ENCODE results near the gene PLD6. TPM values are rescaled to one million over a fixed set of nuclear protein-coding genes. Genes with fewer than 3 reads are reported as not detected.
"Not testable (repeated sequence)": the region's sequence is repeated elsewhere in the genome, so short reads cannot be mapped to it uniquely, and the experiment has no call there.

The PLD6 gene
- polyA plus RNA-seq, 1 donor: 4.5 TPM

DNA sequence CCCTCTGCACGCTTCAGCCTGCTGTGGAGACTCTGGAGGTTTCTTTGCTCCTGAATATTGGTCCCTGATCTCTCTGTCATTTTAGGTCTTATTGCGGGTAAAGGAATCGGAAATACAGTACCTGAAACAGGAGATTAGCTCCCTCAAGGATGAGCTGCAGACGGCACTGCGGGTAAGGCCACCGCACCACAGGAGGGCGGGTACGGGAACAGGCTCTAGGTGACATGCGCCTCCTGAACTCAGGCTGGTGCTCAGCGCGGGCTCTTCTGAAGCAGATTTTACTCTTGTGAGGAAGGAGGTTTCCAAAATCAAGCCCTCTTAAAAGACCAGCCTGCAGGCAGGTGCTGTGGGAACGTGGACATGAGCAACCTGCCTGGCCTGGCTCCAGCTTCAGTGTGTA is 29.8 kb downstream of the PLD6 start:
- no peak for DNase-seq

DNA sequence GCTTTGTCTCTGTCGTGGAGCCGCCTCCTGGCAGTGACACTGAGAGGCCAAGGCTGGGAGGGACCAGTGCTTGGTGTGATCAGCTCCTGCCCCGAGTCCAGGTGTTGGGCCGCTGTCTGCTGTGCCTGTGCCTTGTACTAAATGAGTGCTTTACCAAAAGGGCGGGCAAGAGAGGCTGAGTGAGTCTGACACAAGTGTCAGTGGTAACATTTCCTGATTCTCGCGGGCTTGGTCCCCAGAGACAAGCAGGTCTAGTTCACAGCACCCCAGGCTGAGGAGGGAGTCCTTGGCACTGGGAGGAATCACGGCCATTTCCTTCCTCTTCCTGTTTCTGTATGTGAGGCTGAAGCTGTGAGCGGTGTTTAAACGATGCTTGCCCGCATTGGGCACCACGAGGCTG is 30.2 kb downstream of the PLD6 start:
- DNase-seq: no peak

DNA sequence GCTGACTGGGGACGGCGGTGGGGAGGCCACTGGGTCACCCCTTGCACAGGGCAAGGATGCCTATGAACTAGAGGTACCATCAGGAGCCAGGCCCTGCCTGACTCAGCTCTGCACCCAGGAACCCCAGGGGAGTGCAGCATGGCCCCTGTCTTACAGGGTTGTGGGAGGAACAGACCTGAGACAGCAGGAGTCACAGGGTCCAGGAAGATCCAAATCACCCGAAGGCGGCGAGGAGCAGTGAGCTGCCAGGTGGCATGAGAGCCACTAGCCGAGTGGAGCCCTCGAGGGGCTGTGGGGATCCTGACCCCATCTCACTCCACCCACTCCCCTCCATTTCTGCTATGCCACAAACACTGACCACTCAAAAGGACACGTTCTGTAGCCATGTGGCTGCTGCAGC is 30.8 kb downstream of the PLD6 start:
- DNase-seq: no peak

DNA sequence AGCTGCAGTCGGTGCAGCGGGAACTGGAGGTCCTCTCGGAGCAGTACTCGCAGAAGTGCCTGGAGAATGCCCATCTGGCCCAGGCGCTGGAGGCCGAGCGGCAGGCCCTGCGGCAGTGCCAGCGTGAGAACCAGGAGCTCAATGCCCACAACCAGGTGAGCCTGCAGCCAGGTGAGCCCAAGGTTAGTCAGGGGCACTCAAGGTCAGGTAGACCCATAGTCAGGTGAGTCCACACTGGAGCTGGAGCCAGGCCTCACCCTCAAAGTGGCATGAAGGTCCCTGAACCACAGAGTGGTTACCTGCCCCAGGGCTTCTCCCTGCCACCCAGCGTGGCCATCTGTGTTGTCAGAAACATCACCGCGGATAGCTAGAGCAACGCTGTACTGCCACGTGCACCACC is 32.2 kb downstream of the PLD6 start:
- DNase-seq: no peak

DNA sequence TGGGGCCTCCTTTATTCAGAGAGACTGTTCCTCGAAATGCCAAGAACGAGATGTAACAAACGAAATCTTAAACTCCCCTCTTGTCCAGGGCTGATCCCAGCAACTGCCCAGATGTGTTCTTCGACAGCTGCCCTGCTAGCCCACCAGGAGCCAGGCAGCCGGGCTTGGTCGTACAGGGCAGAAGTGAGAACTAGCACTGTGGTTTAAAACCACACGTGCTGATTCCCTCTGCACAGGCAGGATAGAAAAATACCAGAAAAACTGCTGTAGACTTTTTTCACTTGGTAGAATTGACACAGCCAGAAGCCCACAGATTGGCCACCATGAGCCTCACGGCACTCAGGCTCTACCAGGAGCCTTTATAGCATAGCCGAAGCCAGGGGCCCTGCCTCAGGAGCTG is 33.1 kb downstream of the PLD6 start:
- DNase-seq: no peak

DNA sequence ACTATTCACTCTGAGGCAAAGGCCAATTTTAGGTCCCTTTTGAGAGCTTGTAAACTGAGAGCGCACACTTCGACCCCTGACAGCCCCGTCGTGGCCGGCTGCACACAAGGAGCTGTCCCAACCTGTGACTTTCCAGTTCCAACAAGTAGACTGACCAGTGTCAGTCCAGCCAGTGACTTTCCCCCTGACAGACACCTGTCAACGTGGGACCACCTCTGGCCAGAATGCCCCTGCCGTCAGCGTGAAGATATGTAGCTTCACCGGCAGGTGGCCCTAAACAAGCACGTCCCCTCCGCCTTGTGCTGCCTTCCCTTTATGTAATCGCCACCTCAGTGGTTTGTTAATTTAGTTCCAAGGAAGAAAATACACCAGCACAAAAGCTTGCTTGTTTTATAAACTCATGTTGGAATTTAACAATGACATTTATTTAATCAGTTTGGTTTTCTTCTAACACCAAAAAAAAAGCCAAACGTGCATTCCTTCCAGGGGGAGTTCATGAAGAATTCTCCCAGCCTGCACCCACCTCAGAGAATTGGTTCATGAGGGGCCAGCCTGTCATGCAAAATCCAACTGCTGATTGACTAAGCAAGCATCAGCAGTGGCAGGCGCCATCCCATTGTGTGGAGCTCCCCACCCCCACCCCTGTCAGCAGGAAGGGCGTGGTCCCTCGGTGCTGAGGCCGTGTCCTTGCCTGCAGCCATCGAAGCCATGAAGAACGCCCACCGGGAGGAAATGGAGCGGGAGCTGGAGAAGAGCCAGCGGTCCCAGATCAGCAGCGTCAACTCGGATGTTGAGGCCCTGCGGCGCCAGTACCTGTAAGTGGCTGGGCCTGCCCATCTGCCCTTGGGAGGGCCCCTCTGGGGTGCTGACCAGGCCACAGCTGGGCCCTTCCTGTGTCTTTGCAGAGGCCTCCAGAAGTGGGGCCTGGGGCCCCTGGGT is 33.9 kb downstream of the PLD6 start:
- no peak for DNase-seq

DNA sequence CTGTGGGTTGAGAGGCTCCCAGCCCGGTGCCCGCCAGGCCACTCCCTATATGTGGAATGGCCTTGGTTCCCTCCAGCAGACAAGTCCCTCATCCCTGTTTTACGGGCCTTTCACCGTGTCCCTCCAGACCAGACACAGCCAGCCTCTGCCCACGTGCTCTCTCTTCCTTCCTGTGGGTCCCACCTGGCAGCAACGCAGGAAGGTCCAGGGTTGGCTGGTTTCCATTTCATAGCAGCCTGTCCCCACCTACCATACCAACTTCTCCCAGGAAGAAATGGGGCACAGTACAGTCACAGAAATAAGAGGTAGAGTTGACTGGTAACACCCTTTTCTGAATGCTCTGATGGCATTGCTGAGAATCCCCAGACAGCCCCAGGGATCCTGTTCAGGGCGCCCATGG is 34.9 kb downstream of the PLD6 start:
- no peak for DNase-seq

DNA sequence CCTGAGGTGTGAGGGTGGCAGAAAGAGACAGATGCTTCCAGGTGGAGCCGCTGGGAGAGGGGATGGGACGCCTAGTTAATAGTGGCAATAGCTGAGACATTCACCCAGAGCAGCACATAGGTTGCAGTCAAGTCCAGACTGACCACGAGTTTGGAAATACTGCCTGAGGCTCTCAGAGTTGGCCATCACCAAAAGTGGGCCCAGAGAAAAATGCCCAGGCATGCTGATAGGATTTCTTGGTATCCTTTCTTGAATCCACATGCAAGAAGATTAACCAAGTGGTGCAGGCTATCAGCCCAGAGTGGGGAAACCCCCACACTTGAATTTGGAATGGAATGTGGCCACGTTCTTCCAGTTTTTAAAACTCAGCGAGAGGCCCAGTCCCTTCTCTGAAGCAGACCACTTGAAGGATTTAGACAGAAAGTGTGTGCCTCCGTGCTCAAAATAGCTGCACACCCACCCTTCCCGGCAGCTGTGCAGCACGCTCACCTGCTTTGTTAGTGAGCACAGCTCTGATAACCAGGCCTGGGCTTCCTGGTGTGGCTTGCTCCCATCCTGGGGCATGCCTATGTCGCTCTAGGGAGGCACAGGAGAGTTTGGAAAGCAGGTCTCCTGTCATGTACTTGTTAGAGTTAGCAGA is 35.7 kb downstream of the PLD6 start:
- no peak for DNase-seq

DNA sequence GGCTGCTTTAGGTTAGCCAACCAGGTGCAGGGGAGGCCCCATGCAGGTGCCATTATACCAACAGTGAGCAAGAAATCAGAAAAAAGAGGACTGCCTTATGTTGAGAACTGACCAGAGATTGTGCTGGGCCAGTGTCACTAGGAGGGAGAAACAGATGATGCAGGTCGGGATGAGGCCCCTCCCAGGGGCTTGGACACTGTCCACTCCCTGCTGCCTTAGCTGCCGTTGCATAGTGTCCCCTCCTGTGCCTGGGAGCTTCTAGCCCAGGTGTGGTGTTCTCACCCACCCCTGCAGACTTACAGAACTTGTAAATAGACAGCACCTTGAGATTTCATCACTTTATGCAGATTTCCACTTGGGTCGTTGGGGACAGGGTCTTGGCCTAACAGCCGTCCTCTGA is 36.7 kb downstream of the PLD6 start:
- no peak for DNase-seq

DNA sequence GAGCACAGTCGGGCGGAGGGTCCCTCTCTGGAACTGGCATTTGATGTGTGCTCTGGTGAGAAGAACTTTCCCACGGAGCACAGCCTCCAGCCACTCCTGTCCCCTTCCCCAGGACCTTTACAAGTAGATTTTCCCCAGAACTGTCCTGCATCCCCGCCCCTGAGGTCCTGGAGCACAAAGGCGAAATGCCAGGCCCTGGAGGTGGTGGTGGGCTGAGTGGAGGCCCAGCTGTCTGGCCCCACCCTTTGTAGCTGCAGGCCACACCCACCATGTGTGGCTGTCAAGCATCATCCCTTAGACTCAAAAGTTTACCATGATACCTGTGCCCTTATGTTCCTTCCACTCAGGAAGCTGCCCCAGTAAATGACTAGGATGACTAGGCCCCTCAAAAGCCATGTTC is 37.7 kb downstream of the PLD6 start:
- DNase-seq: no peak

DNA sequence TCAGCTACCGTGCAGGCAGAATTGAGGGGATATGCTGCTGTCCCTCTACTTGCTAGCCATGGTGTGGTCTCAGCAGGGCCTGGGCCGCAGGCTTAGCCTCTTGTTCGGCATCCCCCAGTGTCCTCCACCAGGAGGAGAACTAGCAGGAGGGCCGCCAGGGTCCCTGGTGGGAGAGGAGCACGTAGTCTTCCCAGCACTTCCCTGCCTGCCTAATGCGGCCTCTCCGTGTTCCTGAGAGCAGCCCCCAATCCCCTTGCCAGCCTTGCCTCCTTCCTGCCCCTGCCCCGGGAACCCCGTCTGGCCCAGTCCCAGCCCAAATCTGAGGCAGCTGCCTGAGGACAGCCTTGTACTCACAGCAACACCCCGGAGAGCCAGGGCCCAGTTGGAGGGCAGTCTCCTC is 38.1 kb downstream of the PLD6 start:
- no peak for DNase-seq

DNA sequence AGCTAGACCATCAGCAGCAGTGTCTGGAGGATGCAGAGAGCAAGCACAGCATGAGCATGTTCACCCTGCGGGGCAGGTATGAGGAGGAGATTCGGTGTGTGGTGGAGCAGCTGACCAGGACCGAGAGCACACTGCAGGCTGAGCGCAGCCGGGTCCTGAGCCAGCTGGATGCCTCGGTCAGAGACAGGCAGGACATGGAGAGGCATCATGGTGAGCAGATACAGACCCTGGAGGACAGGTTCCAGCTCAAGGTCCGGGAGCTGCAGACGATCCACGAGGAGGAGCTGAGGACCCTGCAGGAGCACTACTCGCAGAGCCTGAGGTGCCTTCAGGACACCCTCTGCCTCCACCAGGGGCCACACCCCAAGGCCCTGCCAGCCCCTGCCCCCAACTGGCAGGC is 38.8 kb downstream of the PLD6 start:
- no peak for DNase-seq

DNA sequence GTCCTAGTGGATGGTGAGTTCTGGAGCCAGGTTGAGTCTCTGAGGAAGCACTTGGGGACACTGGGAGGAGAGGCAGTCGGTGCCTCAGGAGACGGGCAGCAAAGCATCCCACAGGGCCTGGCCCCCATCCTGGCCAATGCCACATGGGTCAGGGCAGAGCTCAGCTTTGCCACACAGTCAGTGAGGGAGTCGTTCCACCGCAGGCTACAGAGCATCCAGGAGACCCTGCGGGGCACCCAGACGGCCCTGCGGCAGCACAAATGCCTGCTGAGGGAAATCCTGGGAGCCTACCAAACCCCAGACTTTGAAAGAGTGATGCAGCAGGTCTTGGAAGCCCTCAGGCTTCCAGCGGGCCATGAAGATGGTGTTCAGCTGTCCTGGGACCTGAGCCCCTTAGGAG is 39.7 kb downstream of the PLD6 start:
- DNase-seq: no peak

DNA sequence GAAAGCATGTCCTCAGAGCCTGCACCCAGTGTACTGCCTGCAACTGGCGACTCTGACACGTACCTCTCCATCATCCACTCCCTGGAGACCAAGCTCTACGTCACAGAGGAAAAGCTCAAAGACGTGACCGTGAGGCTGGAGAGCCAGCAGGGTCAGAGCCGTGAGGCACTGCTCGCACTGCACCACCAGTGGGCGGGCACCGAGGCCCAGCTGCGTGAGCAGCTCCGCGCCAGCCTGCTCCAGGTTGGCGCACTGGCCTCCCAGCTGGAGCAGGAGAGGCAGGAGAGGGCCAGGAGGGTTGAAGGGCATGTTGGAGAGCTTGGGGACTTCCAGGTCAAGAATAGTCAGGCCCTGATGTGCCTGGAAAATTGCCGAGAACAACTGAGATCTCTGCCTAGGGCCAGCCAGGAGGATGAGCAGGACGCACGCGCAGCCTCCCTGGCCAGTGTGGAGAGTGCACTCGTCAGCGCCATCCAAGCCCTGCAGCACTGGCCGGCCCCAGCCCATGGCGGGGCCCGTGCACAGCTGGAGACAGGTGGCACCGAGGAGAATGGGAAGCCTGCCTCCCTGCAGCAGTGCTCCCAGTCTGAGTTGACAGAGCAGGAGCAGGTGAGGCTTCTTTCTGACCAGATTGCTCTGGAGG is 40.3 kb downstream of the PLD6 start:
- DNase-seq: no peak

DNA sequence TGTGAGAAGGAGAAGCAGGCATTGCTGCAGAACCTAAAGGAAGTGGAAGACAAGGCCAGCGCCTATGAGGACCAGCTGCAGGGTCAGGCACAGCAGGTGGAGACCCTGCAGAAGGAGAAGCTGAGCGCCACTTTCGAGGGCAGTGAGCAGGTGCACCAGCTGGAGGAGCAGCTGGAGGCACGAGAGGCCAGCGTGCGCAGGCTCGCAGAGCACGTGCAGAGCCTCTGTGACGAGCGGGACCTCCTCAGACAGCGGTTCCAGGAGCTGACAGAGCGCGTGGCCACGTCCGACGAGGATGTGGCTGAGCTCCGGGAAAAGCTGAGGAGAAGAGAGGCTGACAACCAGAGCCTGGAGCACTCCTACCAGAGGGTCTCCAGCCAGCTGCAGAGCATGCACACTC is 41.5 kb downstream of the PLD6 start:
- DNase-seq: no peak

DNA sequence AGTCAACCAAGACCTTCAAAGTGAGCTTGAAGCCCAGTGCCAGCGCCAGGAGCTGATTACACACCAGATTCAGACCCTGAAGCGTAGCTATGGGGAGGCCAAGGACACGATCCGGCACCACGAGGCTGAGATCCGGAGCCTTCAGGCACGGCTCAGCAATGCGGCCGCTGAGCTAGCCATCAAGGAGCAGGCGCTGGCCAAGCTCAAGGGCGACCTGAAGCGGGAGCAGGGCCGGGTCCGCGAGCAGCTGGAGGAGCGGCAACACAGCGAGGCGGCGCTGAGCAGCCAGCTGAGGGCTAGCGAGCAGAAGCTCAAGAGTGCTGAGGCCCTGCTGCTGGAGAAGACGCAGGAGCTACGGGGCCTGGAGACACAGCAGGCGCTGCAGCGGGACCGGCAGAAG is 42.0 kb downstream of the PLD6 start:
- DNase-seq: no peak

DNA sequence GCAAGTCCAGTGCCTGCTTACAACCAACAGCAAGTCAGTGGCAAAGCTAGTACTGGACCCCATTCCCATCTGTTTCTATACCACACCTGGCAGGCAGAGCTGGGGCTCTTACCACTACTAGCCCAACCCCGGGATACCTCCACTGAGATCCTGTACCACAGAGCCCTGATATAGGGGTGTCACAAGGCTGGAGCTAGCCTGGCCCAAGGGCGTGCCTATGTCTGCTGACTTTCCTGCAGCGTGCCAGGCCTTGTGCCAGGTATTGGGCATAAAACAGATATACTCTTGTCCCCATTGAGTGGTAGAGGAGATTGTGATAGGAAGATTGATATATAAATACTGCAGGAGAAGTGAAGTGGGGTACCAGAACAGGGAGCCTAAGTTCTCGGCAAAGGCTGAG is 44.4 kb downstream of the PLD6 start:
- no peak for DNase-seq

DNA sequence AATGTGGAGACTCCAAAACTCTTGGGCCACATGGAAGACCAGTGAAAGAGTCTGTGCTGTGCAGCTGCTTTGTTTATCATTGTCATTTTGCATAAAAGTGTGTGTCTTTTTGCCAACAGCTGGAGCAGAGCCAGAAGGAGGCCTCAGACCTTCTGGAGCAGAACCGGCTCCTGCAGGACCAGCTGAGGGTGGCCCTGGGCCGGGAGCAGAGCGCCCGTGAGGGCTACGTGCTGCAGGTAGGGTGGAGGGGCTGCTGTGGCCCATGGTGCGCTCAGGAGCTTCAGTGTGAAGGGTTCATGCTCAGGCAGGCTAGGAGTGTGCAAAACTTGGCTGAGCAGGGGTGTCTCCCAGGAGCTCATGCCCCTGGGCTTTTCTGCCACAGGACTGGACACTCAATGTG is 45.0 kb downstream of the PLD6 start:
- DNase-seq: no peak

DNA sequence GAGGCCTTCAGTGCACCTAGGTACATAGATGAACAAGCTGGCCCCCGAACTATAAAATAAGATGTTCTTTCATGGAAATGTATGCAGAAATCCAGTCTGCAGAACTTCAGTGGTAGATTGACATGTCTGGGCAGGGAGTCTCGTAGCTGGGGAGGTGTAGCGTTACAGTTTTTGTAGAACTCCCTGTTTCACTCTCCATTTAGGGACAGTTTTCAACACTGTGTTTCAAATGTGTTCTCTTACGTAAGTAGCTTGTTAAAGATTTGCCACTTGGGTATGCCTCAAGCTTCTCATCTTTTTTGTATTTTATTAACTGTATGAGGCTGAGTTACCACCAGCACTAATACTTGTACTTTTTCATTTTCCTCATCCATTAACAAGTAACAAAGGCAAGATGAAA is 46.6 kb downstream of the PLD6 start:
- DNase-seq: no peak

DNA sequence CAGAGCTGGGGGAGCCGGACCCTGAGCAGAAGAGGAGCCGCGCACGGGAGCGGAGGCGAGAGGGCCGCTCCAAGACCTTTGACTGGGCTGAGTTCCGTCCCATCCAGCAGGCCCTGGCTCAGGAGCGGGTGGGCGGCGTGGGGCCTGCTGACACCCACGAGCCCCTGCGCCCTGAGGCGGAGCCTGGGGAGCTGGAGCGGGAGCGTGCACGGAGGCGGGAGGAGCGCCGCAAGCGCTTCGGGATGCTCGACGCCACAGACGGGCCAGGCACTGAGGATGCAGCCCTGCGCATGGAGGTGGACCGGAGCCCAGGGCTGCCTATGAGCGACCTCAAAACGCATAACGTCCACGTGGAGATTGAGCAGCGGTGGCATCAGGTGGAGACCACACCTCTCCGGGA is 47.6 kb downstream of the PLD6 start:
- not testable (repeated sequence) for DNase-seq

DNA sequence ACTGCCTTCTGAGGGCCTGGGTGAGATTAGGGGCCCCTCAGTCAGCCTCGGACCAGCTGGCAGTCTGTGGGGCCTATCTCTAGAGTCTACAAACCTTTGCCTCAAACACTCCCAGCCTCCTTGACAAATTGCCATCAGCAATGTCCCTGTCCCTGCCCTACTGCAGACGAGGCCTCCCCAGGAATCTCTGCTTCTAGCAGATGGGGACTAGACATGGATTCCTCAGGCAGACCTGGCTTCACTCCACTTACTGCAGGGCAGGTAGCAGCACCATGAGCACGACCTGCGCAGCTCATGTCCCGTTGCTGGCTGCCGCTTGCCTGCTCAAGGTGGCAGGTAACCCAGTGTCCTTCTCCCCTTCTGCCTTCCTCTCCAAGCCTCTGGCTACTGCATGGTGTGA is 49.1 kb downstream of the PLD6 start:
- no peak for DNase-seq

DNA sequence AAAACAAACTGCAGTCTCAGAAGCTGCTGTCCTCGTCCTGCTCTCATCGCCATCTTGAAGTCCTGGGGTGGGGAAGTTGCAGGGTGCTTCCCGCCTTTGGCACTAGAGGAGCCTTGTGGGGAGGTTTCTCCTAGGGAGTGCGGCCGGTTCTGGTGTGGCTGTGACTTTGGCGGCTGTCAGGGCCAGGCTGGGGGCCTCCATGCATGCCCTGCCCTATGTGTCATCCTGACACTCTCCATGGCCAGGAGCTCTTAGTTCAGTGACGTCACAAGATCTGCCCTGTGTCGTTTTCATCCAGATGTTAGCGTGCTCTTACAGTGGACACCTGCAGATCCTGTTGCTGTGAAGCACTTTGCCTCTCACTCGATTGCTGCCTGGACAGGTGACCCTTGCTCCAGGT is 49.6 kb downstream of the PLD6 start:
- no peak for DNase-seq

DNA sequence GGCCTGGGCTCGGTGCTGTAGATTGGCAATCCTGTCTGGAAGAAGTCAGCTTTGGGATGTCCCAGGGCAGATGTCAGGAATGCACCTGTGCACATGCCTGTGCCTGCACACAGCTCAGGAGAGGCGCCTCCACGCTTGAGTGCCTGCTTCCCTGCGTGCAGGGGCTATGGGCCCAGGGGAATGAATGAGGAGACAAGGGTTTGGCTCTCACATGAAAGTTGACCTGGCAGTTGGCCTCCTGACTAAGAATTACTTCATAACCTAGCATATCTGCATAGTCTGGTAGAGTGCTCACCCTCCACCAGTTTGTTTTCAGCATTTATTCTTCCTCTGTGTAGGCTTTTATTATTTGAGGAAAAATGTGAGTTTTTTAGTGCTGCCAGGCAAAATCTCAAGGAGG is 50.0 kb downstream of the PLD6 start:
- DNase-seq: no peak

Data from left kidney (tissue), 2 donors.